Measurements from ENCODE around the gene CDKL5. TPM values are rescaled to one million over a fixed set of nuclear protein-coding genes. Genes with fewer than 3 reads are reported as not detected.
A peak's percentile ranks its signal among the peaks of the same experiment; 100 is the strongest.

The CDKL5 gene
- polyA plus RNA-seq, 1 experiment, result 5.1 TPM

DNA sequence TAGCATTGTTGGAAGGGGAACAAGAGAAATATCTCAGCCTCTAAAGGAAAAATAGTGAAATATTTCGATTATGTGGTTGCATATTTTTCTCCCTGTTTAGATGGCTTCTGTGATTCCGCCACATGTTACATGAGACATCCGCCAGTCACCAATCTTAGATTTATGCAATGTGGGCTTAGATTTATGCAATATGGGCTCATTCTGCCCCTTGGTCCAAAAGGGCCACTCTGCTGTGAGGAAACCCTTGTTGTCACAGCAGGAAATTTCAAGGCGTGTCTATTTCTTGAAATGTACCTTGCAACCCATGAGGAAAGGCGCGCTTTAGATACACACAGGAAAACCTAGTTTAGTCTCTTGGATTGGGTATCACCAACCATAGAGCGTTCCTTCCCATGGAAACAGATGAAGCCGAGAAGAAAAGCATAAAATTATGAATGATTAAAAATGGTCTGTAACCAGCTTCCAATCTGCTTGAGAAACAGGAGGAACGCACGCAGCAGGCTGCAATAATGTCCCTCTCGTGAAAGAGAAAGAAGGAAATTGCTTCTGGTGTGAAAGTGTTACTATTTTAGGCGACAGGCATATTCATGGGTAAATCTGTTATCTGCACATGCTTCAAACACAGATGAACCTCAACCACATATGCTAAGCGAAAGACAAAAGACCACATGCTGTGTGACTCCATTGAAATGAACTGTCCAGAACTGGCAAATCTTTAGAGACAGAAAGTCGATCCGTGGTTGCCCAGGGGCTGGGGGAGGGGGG is 242.8 kb downstream of the CDKL5 start:
- Histone ChIP-seq H3K36me3 (ENCODE audit: control insufficient read depth, insufficient read depth, low read length) (no peaks in the 10 kb centered on the region), H3K4me3 (ENCODE audit: low read depth, low read length) (no peak overlapping the region), H3K27me3 (ENCODE audit: control insufficient read depth, insufficient read depth, low read length) (no peaks in the 10 kb centered on the region)
- ChIA-PET CTCF (no interaction called here), POLR2A (no interaction called here)
- DNase-seq (ENCODE audit: low read depth), result no peak
- TF ChIP-seq, protein P1, sequence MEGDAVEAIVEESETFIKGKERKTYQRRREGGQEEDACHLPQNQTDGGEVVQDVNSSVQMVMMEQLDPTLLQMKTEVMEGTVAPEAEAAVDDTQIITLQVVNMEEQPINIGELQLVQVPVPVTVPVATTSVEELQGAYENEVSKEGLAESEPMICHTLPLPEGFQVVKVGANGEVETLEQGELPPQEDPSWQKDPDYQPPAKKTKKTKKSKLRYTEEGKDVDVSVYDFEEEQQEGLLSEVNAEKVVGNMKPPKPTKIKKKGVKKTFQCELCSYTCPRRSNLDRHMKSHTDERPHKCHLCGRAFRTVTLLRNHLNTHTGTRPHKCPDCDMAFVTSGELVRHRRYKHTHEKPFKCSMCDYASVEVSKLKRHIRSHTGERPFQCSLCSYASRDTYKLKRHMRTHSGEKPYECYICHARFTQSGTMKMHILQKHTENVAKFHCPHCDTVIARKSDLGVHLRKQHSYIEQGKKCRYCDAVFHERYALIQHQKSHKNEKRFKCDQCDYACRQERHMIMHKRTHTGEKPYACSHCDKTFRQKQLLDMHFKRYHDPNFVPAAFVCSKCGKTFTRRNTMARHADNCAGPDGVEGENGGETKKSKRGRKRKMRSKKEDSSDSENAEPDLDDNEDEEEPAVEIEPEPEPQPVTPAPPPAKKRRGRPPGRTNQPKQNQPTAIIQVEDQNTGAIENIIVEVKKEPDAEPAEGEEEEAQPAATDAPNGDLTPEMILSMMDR (IDR thresholded peaks at IDR 0.05; ENCODE audit: insufficient read depth, low read depth, low read length), result no peak

DNA sequence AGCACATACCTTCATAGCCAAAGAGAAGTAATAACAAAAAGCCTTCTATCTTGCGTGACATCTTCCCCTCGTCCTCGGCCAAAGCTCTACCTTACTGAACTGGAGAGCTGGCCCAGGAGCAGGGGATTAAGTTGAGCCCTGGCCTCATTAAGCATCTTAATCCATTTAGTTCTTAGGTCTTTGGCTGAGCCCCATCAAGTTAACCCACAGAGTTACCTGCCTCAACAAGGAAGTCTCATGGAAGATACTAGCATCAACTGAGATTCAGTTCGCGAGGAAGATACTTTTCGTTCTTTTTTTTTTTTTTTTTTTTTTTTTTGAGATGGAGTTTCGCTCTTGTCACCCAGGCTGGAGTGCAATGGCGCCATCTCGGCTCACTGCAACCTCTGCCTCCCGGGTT is 246.6 kb downstream of the CDKL5 start, which contains the start of gene RS1:
Gene RS1 (minus strand): TSS at position 101 of the 400 bp plus-strand sequence. CDS start 40 bp downstream, at position 61.
- no peaks in the 10 kb centered on the region for H3K27me3 ChIP-seq (ENCODE audit: control insufficient read depth, insufficient read depth, low read length)
- ChIA-PET CTCF (no interaction called here), POLR2A (no interaction called here)
- TF ChIP-seq, protein P1 (IDR thresholded peaks at IDR 0.05; ENCODE audit: insufficient read depth, low read depth, low read length), result no peak
- no peak within 1 kb of the TSS for H3K4me3 ChIP-seq (ENCODE audit: low read depth, low read length)
- no peak for DNase-seq (ENCODE audit: low read depth)
- H3K36me3 ChIP-seq (ENCODE audit: control insufficient read depth, insufficient read depth, low read length), result no peaks in the 10 kb centered on the region

DNA sequence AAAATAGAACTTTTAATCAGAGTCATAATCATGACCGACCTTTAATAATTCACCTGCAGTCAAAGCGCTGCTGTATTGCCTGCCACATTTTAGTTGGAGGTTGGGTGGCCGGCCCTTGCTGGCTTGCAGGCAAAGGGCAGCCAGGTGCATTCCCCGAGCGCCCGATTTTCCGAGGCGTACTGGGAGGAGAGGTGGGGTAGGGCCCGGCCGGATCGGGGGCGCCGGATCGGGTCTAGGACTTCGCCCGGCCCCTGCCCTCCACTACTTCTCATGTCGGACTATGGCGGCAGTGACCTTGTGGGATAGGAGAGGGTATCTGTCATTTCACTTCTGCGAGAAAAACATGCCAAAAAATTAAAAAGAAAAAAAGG is 249.0 kb downstream of the CDKL5 start:
- no peaks in the 10 kb centered on the region for H3K27me3 ChIP-seq (ENCODE audit: control insufficient read depth, insufficient read depth, low read length)
- H3K4me3 ChIP-seq (ENCODE audit: low read depth, low read length), result peak overlapping the region; percentile 43
- TF ChIP-seq, protein P1 (IDR thresholded peaks at IDR 0.05; ENCODE audit: insufficient read depth, low read depth, low read length), result no peak
- ChIA-PET CTCF (no interaction called here), POLR2A (no interaction called here)
- DNase-seq (ENCODE audit: low read depth), result no peak
- H3K36me3 ChIP-seq (ENCODE audit: control insufficient read depth, insufficient read depth, low read length), result no peaks in the 10 kb centered on the region

DNA sequence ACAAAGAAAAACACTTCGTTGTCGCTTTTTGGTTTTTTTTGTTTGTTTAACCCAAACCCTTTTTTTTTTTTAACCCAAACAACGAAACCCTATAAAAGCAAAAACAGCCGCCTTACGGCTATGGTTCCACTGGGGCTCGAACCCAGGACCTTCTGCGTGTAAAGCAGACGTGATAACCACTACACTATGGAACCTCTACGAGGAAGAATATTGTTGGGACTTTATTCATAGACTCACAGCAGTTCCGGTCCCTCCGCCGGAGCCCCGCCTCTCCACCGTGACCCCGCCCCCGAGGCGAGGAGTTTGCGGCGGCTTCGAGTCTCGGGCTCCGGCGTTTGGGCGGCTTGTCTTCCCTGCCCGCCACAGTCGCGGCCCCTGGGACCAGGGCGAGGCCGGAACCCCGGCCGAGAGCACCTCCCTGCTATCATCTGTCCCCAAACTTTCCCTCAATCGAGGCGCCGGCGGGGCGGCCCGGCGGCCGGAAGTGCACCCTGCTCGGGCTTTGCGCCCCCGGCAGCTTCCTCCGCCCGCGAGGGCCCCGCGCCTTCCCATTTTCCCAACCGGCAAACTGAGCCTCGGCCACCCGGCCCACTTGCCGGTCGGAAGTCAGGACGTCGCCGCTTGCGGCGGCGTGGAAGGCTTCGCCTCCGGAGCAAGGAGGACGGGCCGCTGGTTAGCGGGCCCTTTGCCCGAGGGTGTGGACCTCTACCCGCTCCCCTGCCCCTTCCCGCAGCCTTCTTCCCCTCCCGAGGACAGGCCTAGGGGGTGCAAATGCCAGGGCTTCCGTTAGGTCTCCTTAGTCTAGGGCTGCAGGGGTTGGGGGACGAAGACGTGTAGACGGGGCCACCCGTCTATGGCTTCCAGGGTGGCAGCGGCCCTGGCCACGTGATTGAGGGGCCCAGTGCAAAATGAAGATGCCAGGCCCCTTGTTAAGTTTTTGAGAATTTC is 249.7 kb downstream of the CDKL5 start:
- DNase-seq (ENCODE audit: low read depth), result peak; percentile 18
- TF ChIP-seq, protein P1 (IDR thresholded peaks at IDR 0.05; ENCODE audit: insufficient read depth, low read depth, low read length), result no peak
- ChIA-PET CTCF (no interaction called here), POLR2A (no interaction called here)
- Histone ChIP-seq H3K36me3 (ENCODE audit: control insufficient read depth, insufficient read depth, low read length) (no peaks in the 10 kb centered on the region), H3K27me3 (ENCODE audit: control insufficient read depth, insufficient read depth, low read length) (no peaks in the 10 kb centered on the region), H3K4me3 (ENCODE audit: low read depth, low read length) (peak overlapping the region; percentile 61)

DNA sequence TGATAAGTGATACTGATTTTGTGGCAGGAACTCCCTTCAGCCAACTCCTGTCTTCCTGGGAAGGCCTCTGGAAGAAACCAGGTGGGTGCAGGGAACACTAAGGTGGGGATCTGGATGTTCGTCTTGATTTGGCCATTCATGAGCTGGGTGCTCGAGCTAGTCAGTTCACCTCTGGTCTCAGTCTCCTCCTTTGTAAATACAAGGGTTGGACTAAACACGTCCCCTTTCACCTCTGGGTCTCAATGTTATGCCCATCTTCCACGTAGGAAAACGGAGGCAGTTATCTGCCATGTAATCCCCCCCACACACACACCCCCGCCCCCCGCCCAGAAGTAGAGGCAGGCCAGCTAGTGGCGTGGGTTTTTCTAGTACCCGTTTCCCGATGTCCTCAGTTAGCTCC is 250.6 kb downstream of the CDKL5 start:
- DNase-seq (ENCODE audit: low read depth), result no peak
- H3K27me3 ChIP-seq (ENCODE audit: control insufficient read depth, insufficient read depth, low read length), result no peaks in the 10 kb centered on the region
- POLR2A ChIA-PET, result no interaction called here
- TF ChIP-seq, protein P1 (IDR thresholded peaks at IDR 0.05; ENCODE audit: insufficient read depth, low read depth, low read length), result no peak
- H3K4me3 ChIP-seq (ENCODE audit: low read depth, low read length), result no peak overlapping the region
- H3K36me3 ChIP-seq (ENCODE audit: control insufficient read depth, insufficient read depth, low read length), result no peaks in the 10 kb centered on the region
- CTCF ChIA-PET, result no interaction called here

Measured in BJ (cell line).